ENCODE measurements around the gene AVL9. TPM values are rescaled to one million over a fixed set of nuclear protein-coding genes. Genes with fewer than 3 reads are reported as not detected.

Gene AVL9
- total and polyA plus RNA-seq, 8 donors, result 4.6 to 23.4 (median 17.2) TPM

DNA sequence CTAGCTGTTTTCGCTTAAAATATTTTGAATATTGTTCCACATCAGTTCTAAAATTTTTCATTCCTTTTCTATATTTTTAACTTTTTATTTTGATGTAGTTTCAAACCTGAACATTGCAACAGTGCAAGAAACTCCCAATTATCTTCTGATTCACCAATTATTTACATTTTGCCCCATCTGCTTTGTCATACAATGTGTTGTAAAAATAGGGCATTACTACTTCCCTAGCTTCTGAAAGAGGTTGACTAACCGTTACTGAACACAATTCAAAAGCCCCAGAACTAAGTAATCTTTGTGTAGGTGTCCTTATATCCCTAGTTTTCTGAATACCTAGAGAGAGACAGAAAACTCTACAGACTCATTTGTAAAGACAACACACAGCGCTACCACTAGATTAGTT, 86.7 kb downstream of the AVL9 start:
- Histone ChIP-seq H3K36me3 (peaks cover 0 to 50% (median 23%) of the 10 kb centered on the region in 3 donors), H3K27me3 (no peaks in the 10 kb centered on the region), H3K27ac (no peak overlapping the region), H3K4me1 (no peaks in the 10 kb centered on the region), H3K4me3 (no peak overlapping the region), H3K9me3 (no peaks in the 10 kb centered on the region)
- no peak for ATAC-seq
- intact Hi-C loops (cut with DNase I), result no loop called here
- 97% methylated on average over 3 of the region's 3 CpGs for WGBS, 2 donors
- TF ChIP-seq, protein P1, sequence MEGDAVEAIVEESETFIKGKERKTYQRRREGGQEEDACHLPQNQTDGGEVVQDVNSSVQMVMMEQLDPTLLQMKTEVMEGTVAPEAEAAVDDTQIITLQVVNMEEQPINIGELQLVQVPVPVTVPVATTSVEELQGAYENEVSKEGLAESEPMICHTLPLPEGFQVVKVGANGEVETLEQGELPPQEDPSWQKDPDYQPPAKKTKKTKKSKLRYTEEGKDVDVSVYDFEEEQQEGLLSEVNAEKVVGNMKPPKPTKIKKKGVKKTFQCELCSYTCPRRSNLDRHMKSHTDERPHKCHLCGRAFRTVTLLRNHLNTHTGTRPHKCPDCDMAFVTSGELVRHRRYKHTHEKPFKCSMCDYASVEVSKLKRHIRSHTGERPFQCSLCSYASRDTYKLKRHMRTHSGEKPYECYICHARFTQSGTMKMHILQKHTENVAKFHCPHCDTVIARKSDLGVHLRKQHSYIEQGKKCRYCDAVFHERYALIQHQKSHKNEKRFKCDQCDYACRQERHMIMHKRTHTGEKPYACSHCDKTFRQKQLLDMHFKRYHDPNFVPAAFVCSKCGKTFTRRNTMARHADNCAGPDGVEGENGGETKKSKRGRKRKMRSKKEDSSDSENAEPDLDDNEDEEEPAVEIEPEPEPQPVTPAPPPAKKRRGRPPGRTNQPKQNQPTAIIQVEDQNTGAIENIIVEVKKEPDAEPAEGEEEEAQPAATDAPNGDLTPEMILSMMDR (IDR thresholded peaks at IDR 0.05), result no peak
- DNase-seq, result no peak
- FAIRE-seq, result no peak

GRCh38 chr7:32583791-32584190, 88.5 kb downstream of the AVL9 start:
- ATAC-seq, result no peak
- TF ChIP-seq, protein P1 (IDR thresholded peaks at IDR 0.05), result no peak
- H3K4me3 ChIP-seq, result no peak overlapping the region
- H3K36me3 ChIP-seq, result peaks cover 0 to 37% (median 23%) of the 10 kb centered on the region in 3 donors
- H3K4me1 ChIP-seq, result peaks cover 0 to 4% (median 4%) of the 10 kb centered on the region in 3 donors
- FAIRE-seq, result no peak
- intact Hi-C loops (cut with DNase I), result no loop called here
- no peak overlapping the region for H3K27ac ChIP-seq
- H3K9me3 ChIP-seq, result no peaks in the 10 kb centered on the region
- WGBS, 2 donors, result 95 to 98% methylated on average over 4 of the region's 4 CpGs
- no peak for DNase-seq
- no peaks in the 10 kb centered on the region for H3K27me3 ChIP-seq

DNA sequence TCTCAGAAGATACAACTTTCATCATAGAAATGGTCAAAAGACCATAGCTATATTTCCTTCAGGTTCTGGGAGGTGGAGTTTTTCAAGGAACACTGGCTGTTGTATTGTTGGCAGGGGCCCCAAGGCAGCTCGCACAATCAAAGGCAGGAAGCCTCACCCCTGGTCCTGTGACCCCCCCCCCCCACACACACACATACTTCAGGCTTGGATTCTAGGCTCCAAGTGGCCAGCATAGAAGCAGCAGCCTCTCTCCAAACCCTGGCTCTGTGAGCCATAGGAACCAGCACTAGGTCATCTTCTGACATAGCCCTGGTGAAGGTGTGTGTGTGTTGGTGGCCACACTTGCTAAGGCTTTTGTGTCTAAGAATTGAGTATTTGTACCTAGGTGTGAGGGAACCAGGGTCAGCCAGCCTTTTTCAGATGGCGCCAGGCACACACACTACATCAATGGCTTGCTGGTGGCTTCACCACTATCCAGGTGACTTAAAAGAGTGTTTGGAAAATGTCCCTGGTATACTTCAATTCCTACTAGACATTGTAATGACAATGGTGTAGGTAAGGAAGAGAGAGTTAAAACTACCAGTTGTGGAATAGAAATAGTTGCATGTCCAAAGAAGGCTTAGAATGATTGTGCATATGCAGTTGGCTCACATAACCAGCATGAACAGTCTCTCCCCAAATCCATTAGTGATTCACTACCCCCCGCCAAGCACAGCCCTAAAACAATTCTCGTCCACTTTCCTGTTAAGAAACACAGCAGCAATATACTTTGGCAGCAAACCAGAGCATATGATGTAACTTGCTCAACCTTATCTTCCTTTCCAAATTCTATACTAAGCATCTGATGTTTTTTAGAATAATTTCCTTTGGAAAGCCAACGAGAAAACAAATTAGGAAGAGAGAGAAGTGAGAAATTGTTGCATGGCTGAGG, 91.3 kb downstream of the AVL9 start:
- FAIRE-seq (no peak), ATAC-seq (peak in 1 of 4 donors; percentile 59), DNase-seq (no peak)
- Histone ChIP-seq H3K4me3 (no peak overlapping the region), H3K27ac (peak overlapping the region in 1 of 4 donors; percentile 58), H3K9me3 (no peaks in the 10 kb centered on the region), H3K27me3 (no peaks in the 10 kb centered on the region), H3K36me3 (peaks cover 0 to 24% (median 16%) of the 10 kb centered on the region in 3 donors), H3K4me1 (peaks cover 0 to 4% (median 4%) of the 10 kb centered on the region in 3 donors)
- TF ChIP-seq, protein P1 (IDR thresholded peaks at IDR 0.05), result no peak
- intact Hi-C loops (cut with DNase I), result no loop called here
- 63 to 72% methylated on average over 5 of the region's 5 CpGs for WGBS, 2 donors

DNA sequence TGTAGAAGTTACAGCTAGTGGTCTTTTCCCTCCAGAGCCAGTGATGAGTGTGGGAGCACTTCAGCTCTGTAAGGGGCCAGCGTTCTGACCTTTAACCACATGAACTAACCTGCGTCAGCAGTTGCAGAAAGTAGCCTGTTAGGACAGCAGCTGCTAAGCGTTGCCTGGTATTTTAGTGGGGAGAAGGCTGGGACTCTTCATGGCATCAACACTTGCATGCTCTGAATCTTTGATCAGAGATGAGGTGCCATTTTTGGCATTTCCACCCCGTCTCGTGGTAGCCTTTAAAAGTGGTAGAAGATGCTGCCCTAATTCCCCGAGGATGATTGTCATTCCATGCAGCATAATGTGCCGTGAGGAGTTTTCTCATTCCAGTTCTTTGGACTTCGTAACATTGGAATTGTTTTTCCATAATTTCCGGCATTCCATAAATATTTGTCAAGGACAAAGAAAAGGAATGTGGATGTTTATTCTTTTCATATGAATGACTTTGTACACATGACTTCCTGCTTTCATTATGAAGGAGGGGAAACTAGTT, 92.2 kb downstream of the AVL9 start:
- 61 to 66% methylated on average over 9 of the region's 9 CpGs for WGBS, 2 donors

More for the DNA sequence above, 92.2 kb downstream of the AVL9 start:
- H3K27me3 ChIP-seq, result no peaks in the 10 kb centered on the region
- H3K4me3 ChIP-seq, result no peak overlapping the region
- FAIRE-seq, result no peak
- H3K36me3 ChIP-seq, result peaks cover 0 to 16% (median 7%) of the 10 kb centered on the region in 3 donors
- no peaks in the 10 kb centered on the region for H3K9me3 ChIP-seq
- no peak for DNase-seq
- intact Hi-C loops (cut with DNase I), result no loop called here
- H3K27ac ChIP-seq, result peak overlapping the region in 1 of 4 donors; percentile 58
- peaks cover 0 to 4% (median 4%) of the 10 kb centered on the region in 3 donors for H3K4me1 ChIP-seq
- ATAC-seq, result peak in 2 of 4 donors; percentile 23 to 29
- TF ChIP-seq, protein P1 (IDR thresholded peaks at IDR 0.05), result no peak

Measured in pancreas (tissue), 10 donors.